Endodermal cell (in vitro differentiated cells): ENCODE data around the gene ZBTB16. TPM values are rescaled to one million over a fixed set of nuclear protein-coding genes. Genes with fewer than 3 reads are reported as not detected.

Source experiments
- DNase-seq: peaks from one replicate; pipeline ENCODE4 v3.0.0-alpha.2; 2017
- H3K27ac ChIP-seq: 2 replicates; pipeline ENCODE4 v1.5.1; 2013; ENCODE audit warnings: mild to moderate bottlenecking, low read depth, low read length, moderate library complexity
- H3K27me3 ChIP-seq: 2 replicates; pipeline ENCODE4 v1.6.1; 2013; ENCODE audit warnings: mild to moderate bottlenecking, low read length, moderate library complexity; ENCODE audit not compliant: insufficient read depth, control insufficient read depth, poor library complexity, severe bottlenecking
- H3K36me3 ChIP-seq: 2 replicates; pipeline ENCODE4 v1.7.0; 2013; ENCODE audit warnings: mild to moderate bottlenecking, low read length, moderate library complexity; ENCODE audit not compliant: control insufficient read depth, insufficient read depth
- H3K4me1 ChIP-seq: one replicate; pipeline ENCODE4 v1.7.0; 2013; ENCODE audit warnings: low read length; ENCODE audit not compliant: control insufficient read depth, insufficient read depth
- H3K4me3 ChIP-seq: 2 replicates; pipeline ENCODE4 v1.5.1; 2013; ENCODE audit warnings: mild to moderate bottlenecking, low read length, moderate library complexity
- H3K9ac ChIP-seq: 2 replicates; pipeline ENCODE4 v1.6.1; 2013; ENCODE audit warnings: mild to moderate bottlenecking, low read length, moderate library complexity; ENCODE audit not compliant: poor library complexity, severe bottlenecking; ENCODE audit errors: extremely low read depth
- H3K9me3 ChIP-seq: 2 replicates; pipeline ENCODE4 v1.6.1; 2013; ENCODE audit warnings: mild to moderate bottlenecking, low read length, moderate library complexity; ENCODE audit not compliant: control insufficient read depth
- H3K27ac Mint-ChIP-seq: 2 replicates; pipeline ENCODE4 v1.8.0; 2020; ENCODE audit warnings: mixed read lengths
- H3K27me3 Mint-ChIP-seq: 2 replicates; pipeline ENCODE4 v1.8.0; 2021; ENCODE audit warnings: mild to moderate bottlenecking, mixed read lengths; ENCODE audit not compliant: insufficient read depth
- H3K36me3 Mint-ChIP-seq: 2 replicates; pipeline ENCODE4 v1.8.0; 2020; ENCODE audit warnings: low read depth, mixed read lengths
- H3K4me1 Mint-ChIP-seq: 2 replicates; pipeline ENCODE4 v1.8.0; 2020; ENCODE audit warnings: mixed read lengths
- H3K4me3 Mint-ChIP-seq: 2 replicates; pipeline ENCODE4 v1.8.0; 2020; ENCODE audit warnings: mild to moderate bottlenecking, moderate library complexity, mixed read lengths
- H3K9me3 Mint-ChIP-seq: 2 replicates; pipeline ENCODE4 v1.8.0; 2020; ENCODE audit warnings: mild to moderate bottlenecking, mixed read lengths
- CTCF ChIP-seq: fragments of 200-600 bp; sonication (generic); conservative IDR thresholded peaks from 2 replicates; pipeline ENCODE4 v1.5.0; 2021; ENCODE audit warnings: antibody characterized with exemption, mild to moderate bottlenecking
- WGBS, 2 experiments: methylation state at CpG; one replicate each; pipeline versions ENCODE4 v1.1.5 to v1.1.7; 2013; ENCODE audit warnings: missing lambda C conversion rate in 2 of 2, mixed read lengths in 1 of 2; ENCODE audit not compliant: insufficient coverage in 1 of 2, insufficient read length in 1 of 2; 5-methylcytosine and 5-hydroxymethylcytosine counted together
- total RNA-seq, 2 donors: library from RNA; stranded (reverse); fragmentation: NEBNext Ultra II Directional in 1 of 2; extraction: Animal tissue kit (Norgen Biotek cat#: 25700) in 1 of 2; gene quantifications; 2 replicates in 1 of 2; 3 replicates in 1 of 2; pipeline ENCODE4 v1.2.1, GENCODE V29; 2021

ZBTB16 gene
- total RNA-seq, 2 donors from 2014 or later = 4.1 to 5.8 TPM

- H3K36me3 Mint-ChIP-seq = no peaks in the 10 kb centered on the region
- H3K9me3 ChIP-seq = no peaks in the 10 kb centered on the region
- H3K27me3 ChIP-seq = no peaks in the 10 kb centered on the region
- H3K4me1 Mint-ChIP-seq = peaks cover 13% of the 10 kb centered on the region
- peaks cover 5% of the 10 kb centered on the region for H3K27me3 Mint-ChIP-seq
- no peak overlapping the region for H3K4me3 ChIP-seq
- H3K9ac ChIP-seq = no peak overlapping the region
- no peak for DNase-seq
- no peak overlapping the region for H3K27ac ChIP-seq
- WGBS, 2 experiments = 85 to 86% methylated on average over 11 to 13 of the region's 13 CpGs
- no peaks in the 10 kb centered on the region for H3K9me3 Mint-ChIP-seq
- H3K36me3 ChIP-seq = no peaks in the 10 kb centered on the region
- no peak overlapping the region for H3K4me3 Mint-ChIP-seq
- H3K27ac Mint-ChIP-seq = no peak overlapping the region
- H3K4me1 ChIP-seq = no peaks in the 10 kb centered on the region
- TF ChIP-seq CTCF = no peak
Observed at GRCh38 chr11:114140826-114141225, 81.3 kb downstream of the ZBTB16 start.

DNA sequence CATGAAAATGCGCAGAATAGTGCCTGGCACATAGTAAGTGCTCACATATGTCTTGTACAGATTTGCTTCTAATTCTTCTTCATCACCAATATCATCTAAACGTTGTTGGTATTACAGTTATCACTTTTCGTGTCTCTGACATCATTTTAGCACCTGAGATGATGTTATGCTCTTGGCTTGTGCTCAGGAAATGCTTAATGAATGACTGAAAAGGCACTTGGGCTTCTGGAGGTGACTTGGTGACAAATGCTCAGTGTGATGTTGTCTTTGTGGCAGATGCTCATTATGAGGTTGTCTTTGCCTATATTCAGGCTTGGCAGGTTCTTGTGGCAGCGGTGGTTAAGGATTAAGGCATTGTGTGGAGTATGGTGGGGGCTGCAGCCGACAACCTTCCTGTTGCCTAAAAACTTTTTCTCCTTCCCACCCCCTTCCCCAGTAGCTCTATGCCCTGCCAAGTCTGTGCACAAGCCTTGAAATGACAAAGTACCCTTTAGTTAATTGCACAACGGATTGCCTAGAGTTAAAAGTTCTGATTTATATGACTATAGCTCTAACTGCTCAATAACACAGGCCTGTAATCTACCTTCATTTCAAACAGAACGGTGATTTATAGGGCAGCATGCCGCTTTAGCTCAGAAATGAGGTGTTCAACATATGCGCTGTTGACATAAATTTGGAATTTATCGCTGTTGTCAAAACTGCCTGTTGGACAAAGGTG is 82.5 kb downstream of the ZBTB16 start:
- TF ChIP-seq CTCF = no peak
- H3K4me3 Mint-ChIP-seq = no peak overlapping the region
- H3K27me3 ChIP-seq = no peaks in the 10 kb centered on the region

GRCh38 chr11:114142707-114143106 is 83.2 kb downstream of the ZBTB16 start:
- Histone ChIP-seq H3K9ac (no peak overlapping the region), H3K27me3 (no peaks in the 10 kb centered on the region), H3K4me1 (no peaks in the 10 kb centered on the region), H3K27ac (no peak overlapping the region), H3K4me3 (no peak overlapping the region), H3K36me3 (no peaks in the 10 kb centered on the region), H3K9me3 (no peaks in the 10 kb centered on the region)
- Mint-ChIP-seq H3K27me3 (peaks cover 4% of the 10 kb centered on the region), H3K9me3 (no peaks in the 10 kb centered on the region), H3K27ac (no peak overlapping the region), H3K36me3 (no peaks in the 10 kb centered on the region), H3K4me1 (peaks cover 9% of the 10 kb centered on the region), H3K4me3 (no peak overlapping the region)
- WGBS, 2 experiments = 86% methylated on average over 6 of the region's 6 CpGs; no CpG with 5 or more reads in 1 of the 2 experiments
- no peak for TF ChIP-seq CTCF
- no peak for DNase-seq

More for the DNA sequence above, 82.5 kb downstream of the ZBTB16 start:
- Histone ChIP-seq H3K4me3 (no peak overlapping the region), H3K36me3 (no peaks in the 10 kb centered on the region), H3K4me1 (no peaks in the 10 kb centered on the region), H3K27ac (no peak overlapping the region), H3K9me3 (no peaks in the 10 kb centered on the region), H3K9ac (no peak overlapping the region)
- no peaks in the 10 kb centered on the region for H3K9me3 Mint-ChIP-seq
- H3K36me3 Mint-ChIP-seq = no peaks in the 10 kb centered on the region
- 83 to 89% methylated on average over 5 to 10 of the region's 10 CpGs for WGBS, 2 experiments
- peaks cover 4% of the 10 kb centered on the region for H3K27me3 Mint-ChIP-seq
- no peak overlapping the region for H3K27ac Mint-ChIP-seq
- peaks cover 9% of the 10 kb centered on the region for H3K4me1 Mint-ChIP-seq
- DNase-seq = no peak
